Measurements from ENCODE around the gene SWSAP1.
"Not testable (repeated sequence)": the region's sequence is repeated elsewhere in the genome, so short reads cannot be mapped to it uniquely, and the experiment has no call there.

The SWSAP1 gene, protein sequence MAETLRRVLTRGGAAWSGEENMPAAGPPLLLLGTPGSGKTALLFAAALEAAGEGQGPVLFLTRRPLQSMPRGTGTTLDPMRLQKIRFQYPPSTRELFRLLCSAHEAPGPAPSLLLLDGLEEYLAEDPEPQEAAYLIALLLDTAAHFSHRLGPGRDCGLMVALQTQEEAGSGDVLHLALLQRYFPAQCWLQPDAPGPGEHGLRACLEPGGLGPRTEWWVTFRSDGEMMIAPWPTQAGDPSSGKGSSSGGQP

DNA sequence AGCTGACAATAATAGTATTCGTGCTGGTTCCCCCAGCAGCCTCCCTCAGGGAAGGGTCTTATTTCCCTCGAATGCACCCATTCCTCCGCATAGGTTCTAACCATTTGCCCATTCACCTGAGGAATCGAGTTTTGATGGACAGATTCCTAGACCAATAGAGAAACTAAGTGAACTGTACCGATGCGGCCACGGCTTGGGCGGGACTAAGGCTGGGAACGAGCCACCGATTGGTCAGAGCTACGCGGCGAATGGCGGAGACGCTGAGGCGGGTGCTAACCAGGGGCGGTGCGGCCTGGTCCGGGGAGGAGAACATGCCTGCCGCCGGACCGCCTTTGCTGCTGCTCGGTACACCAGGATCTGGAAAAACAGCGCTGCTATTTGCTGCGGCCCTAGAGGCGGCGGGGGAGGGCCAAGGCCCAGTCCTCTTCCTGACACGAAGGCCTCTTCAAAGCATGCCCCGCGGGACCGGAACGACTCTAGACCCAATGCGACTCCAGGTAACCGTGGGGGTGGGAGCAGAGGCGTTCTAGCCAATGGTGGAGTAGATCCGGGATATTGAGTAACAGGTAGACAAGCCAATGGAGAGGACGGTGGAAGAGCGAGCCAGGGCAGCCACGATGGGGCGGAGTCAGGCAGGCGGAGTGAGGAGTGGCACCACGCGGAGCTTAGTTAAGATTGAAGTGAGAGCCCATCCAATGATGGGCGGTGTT, at the start of gene SWSAP1:
Gene SWSAP1 (plus strand): TSS at position 234 of the 710 bp plus-strand sequence. CDS start 15 bp downstream, at position 249.
- DNase-seq: peak; percentile 97 to 98

DNA sequence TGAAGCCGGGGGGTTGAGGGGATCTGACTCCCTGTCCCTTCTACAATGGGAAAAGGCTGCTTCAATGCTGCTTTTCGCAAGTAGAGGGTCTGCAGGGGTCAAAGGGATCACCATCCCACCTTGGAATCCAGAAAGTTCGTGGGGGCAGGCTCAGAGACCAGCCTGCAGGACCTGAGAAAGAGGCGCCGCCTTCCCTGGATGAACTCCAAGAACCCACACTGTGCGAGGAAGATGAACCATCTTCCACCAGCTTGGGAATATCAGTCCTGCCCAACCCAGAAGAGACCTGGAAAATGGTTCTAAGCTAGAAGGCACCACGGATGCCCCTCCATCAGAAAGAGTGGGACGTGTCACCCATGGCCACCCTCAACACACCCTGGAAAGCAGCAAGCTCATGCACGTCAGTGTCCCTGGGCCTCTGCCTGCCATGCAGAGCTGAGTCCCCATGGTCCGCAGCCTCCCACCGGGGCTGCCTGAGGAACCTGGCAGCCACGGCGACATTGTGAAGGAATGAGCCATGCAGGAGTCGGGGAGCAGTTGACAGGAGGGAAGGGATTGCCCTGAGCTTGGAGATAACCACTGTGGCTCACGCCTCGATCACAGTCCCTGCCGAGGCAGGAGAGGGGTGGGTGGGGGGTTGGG, 49.6 kb upstream of the SWSAP1 start:
- no peak for DNase-seq

DNA sequence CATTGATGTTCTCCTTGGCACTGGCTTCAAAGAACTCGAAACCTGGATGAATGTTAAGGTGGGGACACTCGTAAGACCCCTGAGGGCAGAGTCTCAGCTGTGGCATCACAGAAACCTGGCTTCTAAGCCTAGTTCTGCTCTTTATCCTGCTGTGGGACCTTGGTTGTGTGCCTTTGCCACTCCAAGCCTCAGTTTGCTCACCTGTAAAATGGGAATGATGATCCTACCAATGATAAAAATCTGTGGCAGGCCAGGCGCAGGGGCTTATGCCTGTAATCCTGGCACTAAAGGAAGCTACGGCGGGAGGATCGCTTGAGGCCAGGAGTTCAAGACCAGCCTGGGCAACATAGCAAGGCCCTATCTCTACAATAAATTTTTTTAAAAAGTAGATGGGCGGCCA, 48.9 kb upstream of the SWSAP1 start:
- DNase-seq: no peak

DNA sequence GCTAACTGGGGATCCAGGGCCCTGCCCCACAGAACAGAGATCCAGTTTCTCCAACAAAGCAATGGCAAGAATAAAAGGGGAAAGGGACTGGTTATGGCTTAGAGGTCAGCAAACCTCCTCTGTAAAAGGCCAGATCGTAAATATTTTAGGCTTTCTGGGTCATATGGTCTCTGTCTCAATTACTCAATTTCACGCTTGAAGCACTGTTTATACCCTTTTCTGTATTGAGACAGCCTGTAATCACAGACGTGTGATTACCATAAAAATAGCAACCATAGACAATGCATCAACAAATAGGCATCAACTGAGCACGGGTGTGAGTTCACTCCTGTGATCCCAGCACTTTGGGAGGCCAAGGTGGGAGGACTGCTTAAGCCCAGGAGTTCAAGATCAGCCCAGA, 44.3 kb upstream of the SWSAP1 start:
- no peak for DNase-seq

DNA sequence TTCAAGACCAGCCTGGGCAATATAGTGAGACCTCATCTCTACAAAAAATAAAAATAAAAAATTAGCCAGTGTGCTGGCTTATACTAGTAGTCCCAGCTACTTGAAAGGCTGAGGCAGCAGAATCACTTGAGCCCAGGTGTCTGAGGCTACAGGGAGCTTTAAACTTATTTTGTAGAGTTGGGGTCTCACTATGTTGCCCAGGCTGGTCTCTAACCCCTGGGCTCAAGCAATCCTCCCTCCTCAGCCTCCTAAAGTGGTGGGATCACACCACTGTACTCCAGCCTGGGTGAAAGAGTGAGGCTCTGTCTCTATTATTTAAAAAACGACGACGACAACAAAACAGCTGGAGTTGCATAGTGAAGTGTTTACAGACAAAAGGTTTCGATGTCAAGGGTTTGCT, 43.0 kb upstream of the SWSAP1 start:
- DNase-seq: no peak

DNA sequence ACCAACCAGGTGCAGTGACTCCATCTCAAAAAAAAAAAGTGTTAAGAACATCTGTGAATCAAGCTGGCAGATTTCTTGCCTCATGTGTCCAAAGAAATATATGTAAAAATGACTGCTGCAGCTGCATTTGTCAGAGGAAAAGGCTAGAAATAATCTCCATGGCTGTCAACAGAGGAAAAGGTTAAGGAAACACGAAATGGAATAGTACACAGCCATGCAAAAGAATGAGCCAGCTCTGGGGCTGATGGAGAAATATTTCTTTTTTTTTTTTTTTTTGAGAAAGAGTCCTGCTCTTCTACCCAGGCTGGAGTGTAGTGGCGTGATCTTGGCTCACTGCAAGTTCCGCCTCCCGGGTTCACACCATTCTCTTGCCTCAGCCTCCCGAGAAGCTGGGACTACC, 41.6 kb upstream of the SWSAP1 start:
- DNase-seq: no peak

DNA sequence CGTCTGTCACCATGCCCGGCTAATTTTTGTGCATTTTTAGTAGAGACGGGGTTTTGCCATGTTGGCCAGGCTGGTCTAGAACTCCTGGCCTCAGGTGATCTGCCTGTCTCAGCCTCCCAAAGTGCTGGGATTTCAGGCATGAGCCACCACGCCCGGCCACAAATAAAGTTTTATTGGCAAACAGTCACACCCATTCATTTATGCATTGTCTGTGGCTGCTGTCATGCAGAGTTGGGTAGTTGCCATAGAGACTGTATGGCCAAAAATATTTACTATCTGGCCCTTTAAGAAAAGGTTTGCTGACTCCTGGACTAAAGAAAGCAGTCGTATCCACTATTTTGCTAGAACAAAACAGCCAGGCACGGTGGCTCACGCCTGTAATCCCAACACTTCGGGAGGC, 40.6 kb upstream of the SWSAP1 start:
- not testable (repeated sequence) for DNase-seq

DNA sequence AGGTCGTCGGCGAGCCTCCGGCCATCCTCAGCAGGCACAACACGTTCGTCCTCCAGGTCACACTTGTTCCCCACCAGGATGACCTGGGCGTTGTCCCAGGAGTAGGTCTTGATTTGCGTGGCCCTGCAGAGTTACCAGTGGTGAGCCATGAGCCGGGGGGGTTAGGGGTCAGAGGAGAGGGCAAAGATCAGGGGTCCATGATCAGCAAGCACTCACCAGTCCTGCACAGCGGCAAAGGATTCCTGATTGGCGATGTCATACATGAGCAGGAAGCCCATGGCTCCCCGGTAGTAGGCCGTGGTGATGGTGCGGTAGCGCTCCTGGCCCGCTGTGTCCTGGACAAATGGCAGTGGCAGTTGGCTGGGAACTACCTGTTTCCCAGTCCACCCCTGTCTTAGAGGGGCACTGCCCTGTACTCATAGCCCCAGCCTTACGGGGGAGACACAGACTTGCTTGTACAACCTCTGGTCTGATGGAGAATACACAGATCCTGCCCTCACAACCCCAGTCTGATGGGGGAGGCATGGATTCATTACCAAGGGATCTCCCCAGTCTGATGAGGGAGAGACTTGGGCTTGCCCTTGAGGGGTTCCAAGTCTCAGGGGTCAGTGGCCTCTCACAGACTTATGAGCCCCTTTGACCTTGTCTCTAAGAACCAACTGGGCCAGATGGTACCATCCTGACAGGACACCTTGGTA, 38.9 kb upstream of the SWSAP1 start:
- DNase-seq: no peak

DNA sequence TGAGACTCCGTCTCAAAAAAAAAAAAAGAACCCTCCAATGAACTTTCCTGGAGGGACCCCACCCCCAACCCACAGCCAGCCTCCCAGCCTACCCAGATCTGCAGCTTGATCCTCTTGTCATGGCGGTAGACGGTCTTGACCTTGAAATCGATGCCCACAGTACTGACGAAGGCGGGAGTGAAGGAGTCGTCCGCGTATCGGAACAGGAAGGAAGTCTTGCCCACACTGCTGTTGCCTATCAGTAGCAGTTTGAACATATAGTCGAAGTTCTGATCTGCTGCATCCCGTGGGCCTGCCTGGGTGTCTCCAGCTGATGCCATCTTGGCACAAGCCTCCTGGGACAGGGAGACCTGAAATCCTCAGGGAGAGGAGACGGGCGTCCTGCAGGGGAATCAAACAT, 37.4 kb upstream of the SWSAP1 start:
- DNase-seq: no peak

DNA sequence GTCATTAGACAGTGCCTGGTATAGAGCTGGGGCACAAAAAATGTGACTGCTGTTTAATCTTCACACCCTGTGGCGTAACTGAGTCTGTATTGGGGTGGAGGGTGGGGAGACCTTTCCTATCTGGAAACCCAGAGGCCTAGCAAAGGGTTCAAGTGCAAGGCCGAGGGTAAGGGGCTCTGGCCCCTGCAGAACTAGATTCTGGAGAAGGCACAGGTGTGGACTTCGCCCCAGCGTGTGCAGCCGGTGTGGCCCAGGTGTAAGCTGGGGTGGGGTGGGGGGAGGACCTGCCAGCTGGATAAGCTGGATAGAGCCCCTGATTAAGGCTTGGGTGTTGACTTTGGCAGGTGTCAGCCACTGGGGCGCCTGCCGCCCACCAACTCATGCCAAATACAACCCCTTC, 36.3 kb upstream of the SWSAP1 start:
- no peak for DNase-seq

DNA sequence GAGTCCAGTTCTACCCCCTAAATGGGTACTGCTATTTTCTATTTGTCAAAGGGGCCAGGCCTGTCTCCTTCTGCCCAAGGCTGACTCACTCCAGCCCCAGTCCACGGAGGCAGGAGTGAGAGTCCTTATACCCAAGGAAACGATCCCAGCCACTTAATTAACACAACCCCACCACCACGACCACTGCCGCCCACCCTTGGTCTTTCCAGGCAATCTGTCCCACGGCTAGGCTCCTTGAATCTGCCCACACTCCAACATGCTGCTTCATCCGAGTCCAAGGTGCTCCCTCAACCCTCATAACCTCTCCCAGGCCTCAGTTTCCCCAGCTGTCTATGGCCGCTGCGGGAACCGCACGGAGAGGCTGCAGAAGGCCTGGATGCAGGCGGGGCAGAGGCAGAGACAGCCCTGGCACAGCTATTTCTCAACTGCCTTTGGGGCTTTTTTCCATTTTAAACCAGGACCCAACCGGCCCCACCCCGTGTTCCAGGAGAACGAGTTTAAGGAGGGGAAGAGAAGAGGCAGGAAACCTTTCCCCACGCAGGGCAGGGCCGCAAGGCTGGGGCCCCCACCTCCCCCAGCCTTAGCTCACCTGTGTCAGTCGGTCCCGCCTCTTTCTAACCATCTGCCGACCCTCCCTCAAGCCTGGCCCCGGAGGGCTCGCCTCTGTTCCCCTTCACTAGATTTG, 35.8 kb upstream of the SWSAP1 start:
- DNase-seq: no peak

DNA sequence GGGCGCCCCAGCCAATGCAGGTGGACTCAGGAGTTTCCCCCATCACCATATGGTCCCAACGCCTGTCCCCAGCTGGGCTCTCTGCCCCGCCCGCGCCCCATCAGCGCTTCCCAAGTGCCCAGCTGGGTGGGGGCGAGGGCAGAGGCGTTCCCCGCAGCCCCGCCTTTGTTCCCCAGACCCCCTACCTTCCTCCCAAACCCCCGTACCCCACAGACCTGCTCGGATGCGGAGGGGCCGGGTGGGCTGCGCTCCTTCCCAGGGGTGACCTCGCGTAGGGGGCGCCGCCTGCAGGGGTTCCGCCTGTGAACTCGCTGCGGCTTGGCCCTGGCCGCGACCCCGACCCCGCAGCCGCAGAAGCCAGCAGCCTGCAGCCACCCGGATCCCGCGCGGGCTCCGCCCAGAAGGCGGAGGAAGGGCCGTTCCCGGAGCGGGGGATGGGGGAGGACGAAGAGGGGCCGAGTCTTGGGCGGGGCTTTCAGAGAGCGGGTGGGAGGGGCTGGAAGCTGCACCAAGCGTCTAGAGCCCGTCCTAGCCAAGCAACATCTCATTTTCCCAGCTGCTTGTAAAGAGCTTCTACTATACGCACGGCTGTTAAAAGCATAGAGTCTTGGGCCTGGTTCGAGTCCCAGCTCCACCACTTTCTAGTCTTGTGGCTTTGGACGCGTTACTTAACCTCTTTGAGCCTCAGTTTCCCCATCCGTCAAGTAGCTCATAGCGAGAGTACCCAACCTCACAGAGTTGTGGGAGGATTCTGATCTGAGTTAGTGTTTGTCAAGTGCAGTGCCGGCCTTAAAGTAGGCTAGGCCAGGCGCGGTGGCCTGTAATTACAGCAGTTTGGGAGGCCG, 35.0 kb upstream of the SWSAP1 start, which contains the start of gene RAB3D:
Gene RAB3D (minus strand): TSS at position 404 of the 845 bp plus-strand sequence. CDS start 2,258 bp downstream, outside the sequence.
- DNase-seq: peak; percentile 87 to 90

DNA sequence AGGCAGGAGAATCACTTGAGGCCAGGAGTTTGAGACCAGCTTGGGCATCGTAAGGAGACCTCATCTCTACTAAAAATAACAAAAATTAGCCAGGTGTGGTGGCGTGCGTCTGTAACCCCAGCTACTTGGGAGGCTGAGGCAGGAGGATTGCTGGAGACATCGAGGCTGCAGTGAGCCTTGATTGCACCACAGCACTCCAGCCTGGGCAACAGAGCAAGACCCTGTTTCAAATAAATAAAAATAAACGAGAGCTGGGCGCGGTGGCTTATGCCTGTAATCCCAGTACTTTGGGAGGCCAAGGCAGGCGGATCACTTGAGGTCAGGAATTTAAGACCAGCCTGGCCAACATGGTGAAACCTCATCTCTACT, 34.4 kb upstream of the SWSAP1 start:
- DNase-seq: not testable (repeated sequence)

DNA sequence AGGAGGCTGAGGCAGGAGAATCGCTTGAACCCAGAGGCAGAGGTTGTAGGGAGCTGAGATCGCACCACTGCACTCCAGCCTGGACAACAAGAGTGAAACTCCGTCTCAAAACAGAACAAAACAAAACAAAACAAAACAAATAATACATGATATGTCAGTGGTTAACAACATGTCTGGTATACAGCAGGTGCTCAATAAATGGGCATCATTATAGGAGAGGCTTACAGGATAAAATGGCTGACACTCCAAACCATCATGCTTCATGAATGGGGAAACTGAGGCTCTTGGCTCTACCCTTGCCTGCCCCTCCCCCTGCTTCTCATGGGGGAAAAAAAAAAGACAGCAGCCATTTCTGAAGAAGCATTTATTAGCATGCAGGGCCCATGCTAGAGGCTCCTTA, 32.0 kb upstream of the SWSAP1 start:
- no peak for DNase-seq

DNA sequence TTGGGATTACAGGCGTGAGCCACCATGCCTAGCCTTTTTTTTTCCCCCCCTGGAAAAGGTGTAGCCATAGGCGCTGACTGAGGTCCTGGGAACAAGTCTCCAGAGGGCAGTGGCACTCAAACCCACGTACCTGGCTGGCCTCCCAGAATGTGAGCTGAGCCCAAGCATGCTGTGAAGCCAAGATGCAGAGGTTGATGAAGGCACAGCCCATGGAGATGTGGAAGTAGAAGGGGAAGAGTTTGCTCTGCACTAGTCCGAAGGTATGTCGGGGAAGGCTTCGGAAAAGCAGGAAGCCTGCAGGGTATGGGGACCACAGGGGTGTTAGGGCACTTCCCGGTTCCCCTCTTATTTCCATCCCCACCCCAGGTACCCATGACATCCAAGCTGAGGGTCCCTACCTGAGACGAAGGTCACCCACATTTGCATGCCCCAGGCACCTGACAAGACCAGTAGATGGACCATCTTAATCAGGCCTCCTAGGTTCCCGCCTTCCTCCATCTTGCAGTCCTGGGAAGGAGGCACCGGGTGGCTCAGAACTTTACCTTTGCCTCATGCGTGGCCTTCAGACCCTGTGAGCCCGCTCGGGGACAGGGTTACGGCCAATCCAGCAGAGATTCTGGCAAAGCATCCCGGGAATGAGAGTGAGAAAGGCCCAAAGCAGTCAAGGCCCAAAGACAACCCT, 29.2 kb upstream of the SWSAP1 start:
- DNase-seq: no peak

DNA sequence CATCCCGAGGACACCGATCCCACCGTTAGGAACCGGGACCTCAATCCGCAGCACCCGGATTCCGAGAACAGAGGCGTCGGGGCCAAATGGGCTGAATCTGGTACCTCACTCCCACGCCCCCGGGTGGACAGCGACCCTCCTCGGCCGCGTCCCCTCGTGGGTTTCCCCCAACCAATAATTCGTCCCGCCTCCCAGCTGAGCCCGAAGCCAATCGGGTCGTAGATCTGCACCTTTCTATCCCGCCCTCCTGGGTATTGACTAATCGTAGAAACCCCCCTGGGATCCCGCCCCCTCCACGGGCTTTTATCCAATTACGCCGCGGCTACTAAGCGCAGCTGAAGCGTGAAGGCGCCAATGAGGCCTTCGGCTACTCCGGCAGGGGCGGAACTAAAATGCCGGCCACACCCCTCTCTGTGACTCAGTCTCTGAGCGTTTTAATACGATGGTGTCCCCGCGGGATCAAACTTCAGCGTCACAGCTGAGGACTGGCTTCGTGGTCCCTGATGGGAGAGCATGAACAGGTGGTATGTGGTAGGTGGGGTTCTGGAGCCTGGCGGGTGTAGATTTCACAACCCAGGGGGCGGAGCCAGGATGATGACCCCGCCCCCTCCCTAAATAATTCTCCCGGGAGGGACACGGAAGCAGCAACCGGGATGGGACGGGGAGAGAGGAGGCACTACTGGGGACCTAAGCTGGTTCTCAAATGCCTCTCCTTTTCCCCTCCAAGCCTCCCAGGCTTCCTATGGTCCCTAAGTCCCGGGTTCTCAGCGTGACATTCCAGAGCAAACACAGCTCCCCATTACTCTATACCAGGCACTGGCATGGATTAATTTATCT, 28.1 kb upstream of the SWSAP1 start, which contains the start of the genes CCDC159 and TMEM205:
Gene CCDC159 (plus strand): TSS at position 416 of the 837 bp plus-strand sequence. CDS start 88 bp downstream, at position 504.
Gene TMEM205 (minus strand): TSS at position 165 of the 837 bp plus-strand sequence. CDS start 649 bp downstream, outside the sequence.
- peak; percentile 98 for DNase-seq

DNA sequence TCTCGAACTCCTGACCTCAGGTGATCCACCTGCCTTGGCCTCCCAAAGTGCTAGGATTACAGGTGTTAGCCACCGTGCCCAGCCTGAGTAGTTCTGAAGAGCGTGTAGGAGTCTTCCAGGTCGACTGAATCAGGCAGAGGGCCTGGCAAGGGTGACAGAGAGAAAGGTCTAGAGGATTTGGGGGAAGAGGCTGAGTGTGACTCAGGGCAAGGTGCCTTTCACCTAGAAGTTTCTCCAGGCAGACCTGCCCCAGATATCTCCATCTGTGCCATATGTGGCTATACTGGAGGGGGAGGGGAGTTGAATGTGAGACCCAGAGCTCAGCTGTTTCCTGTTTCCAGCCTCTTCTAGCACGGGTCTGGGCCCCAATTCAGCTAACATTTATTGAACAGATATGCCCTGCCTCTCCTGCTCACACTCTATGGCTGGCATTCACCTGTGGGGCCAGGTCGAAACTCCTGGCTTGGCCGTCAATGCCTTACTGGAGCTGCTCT, 26.9 kb upstream of the SWSAP1 start:
- no peak for DNase-seq

DNA sequence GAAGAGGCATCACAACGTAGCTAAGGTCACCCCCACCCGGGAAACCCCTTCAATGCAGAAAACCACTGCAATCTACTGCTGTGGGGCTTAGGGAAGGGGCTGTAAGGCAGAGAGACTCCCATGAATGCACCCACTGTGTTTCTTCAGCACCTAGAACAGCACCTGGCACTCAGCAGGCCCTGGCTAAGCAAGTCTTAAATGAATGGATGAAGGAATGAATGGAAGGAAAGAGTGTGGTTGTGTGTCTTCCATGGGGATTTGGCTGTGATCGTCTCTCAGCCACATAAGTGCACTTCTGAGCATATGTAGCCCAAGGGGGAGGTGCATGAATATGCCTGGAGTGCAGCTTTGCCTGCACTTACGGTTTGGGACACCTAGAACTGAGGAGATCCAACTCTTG, 25.3 kb upstream of the SWSAP1 start:
- no peak for DNase-seq

DNA sequence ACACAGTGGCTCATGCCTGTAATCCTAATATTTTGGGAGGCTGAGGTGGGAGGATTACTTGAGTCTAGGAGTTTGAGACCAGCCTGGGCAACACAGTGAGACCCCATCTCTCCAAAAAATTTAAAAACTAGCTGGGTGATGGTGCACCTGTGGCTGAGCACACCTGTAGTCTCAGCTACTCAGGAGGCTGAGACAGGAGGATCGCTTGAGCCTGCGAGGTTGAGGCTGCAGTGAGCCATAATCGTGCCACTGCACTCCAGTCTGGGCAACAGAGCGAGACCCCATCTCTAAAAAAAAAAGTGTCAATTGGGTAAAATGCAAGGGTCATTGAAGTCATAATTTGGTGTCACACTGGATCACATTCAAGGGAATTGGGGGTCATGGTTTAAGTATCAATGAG, 20.4 kb upstream of the SWSAP1 start:
- DNase-seq: not testable (repeated sequence)
